GM06990 (cell line): Measurements from ENCODE around the gene SIX6.
"Not testable (repeated sequence)": the region's sequence is repeated elsewhere in the genome, so short reads cannot be mapped to it uniquely, and the experiment has no call there.

ENCODE experiments used
- DNase-seq: peaks from one replicate; pipeline ENCODE4 v3.0.0-alpha.2; 2011; ENCODE audit not compliant: insufficient read length; ENCODE audit errors: extremely low read depth
- H3K27me3 ChIP-seq: replicated peaks from 2 replicates; pipeline ENCODE4 v1.6.0; 2011; ENCODE audit warnings: low read length; ENCODE audit not compliant: control insufficient read depth, insufficient read depth
- H3K36me3 ChIP-seq: 2 replicates; pipeline ENCODE4 v1.5.1; 2011; ENCODE audit warnings: low read length; ENCODE audit not compliant: control insufficient read depth, insufficient read depth
- H3K4me3 ChIP-seq: replicated peaks from 2 replicates; pipeline ENCODE4 v1.5.1; 2011; ENCODE audit warnings: low read depth, mild to moderate bottlenecking, control low read depth, low read length
- TF ChIP-seq, protein P1 (sequence below): IDR thresholded peaks from 2 replicates; pipeline ENCODE4 v1.5.1; 2011; ENCODE audit warnings: low read length, control low read depth, mild to moderate bottlenecking, inconsistent platforms; ENCODE audit not compliant: insufficient read depth, poor library complexity, severe bottlenecking

SIX6 gene

DNA sequence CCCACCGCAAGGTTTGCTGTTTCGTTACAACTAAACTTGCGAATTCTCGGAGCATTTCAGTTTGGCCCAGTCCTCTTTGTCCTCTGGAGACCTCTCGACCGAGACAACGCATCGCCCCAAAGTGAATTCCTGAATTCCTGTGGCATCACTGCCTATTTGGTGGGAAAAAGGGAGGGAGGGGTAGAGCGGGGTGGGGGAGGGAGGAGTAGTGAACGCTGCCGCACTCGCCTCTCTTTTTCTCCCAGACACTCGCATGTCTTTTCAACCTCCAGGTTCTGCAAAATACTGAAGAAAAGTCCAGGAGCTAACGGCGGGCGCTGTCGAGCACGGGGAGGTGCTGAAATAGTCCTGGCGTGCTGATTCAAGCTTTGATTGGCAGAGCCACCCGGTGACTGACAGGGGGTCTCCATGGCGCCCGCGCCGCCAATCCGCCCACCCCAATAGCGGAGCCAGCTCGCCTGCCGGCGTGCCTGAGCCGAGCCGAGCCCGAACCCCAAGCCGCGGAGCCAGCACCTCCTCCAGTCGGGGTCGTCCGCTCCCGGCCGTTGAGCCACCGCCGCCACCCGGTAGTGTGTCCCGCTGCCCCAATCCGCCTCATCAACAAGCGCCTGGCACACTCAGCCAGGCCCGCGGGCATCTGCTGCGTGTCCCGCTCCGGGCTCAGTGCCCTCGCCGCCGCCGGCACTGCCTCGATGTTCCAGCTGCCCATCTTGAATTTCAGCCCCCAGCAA is at the start of gene SIX6:
Gene SIX6 (plus strand): TSS at position 440 of the 731 bp plus-strand sequence. CDS start 253 bp downstream, at position 693.
- no peaks in the 10 kb centered on the region for H3K36me3 ChIP-seq
- no peak for DNase-seq
- peaks cover 5% of the 10 kb centered on the region for H3K27me3 ChIP-seq
- TF ChIP-seq, protein P1, sequence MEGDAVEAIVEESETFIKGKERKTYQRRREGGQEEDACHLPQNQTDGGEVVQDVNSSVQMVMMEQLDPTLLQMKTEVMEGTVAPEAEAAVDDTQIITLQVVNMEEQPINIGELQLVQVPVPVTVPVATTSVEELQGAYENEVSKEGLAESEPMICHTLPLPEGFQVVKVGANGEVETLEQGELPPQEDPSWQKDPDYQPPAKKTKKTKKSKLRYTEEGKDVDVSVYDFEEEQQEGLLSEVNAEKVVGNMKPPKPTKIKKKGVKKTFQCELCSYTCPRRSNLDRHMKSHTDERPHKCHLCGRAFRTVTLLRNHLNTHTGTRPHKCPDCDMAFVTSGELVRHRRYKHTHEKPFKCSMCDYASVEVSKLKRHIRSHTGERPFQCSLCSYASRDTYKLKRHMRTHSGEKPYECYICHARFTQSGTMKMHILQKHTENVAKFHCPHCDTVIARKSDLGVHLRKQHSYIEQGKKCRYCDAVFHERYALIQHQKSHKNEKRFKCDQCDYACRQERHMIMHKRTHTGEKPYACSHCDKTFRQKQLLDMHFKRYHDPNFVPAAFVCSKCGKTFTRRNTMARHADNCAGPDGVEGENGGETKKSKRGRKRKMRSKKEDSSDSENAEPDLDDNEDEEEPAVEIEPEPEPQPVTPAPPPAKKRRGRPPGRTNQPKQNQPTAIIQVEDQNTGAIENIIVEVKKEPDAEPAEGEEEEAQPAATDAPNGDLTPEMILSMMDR = no peak
- H3K4me3 ChIP-seq = no peak within 1 kb of the TSS

DNA sequence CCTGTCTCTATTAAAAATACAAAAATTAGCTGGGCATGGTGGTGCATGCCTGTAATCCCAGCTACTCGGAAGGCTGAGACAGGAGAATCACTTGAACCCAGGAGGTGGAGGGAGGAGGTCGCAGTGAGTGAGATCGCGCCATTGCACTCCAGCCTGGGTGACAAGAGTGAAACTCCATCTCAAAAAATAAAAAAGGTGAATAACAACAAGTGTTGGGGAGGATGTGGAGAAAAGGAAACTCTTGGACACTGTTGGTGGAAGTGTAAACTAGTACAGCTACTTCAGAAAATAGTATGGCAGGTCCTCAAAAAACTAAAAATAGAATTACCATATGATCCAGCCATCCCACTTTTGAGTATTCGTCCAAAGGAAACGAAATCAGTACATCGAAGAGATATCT is 28.7 kb upstream of the SIX6 start:
- H3K36me3 ChIP-seq, H3K27me3 ChIP-seq, H3K4me3 ChIP-seq, DNase-seq: not testable (repeated sequence)

DNA sequence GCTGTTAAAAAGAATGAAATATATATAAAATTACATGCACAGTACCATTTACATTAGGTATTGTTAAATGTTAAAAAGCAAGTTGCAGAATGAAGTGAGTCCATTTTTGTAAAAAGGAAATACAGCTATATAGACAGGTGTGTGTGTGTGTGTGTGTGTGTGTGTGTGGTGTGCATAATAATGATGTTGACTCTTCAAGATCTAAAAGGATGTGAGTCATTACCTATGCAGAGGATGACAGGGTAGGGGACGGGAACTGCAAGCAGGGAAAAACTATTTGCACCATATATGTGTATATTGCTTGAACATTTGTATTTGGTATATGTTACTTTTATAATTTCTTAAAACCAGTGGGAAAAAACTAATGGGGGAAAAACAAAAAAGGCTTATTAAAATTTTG is 26.2 kb upstream of the SIX6 start:
- TF ChIP-seq, protein P1 = no peak
- Histone ChIP-seq H3K36me3 (no peaks in the 10 kb centered on the region), H3K27me3 (no peaks in the 10 kb centered on the region; the same call in 1 of the 2 replicates), H3K4me3 (no peak overlapping the region)
- no peak for DNase-seq

DNA sequence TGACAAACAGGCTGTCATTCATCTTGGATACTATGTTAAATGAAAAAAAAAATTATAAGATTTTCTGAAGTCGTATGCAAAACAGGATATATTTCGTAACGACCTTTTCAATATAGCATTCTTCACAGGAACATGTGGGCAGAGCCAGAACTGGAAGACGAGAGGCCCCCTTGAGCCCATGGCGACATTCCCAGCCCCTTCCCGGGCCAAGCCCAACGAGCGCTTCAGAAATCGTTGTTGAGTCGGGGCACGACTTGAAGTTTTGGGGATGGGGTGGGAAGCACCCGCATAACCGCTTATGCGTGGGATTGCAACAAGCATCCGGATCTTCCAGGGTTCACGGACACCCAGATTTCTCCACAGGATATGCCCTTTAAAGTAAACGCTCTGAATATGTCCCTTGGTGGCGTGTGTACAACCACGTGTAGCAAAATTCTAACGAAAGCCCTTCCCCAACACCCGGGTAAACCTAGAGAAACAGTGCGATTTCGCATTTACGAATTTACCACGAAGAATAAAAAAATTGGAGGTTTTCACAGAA is 23.8 kb upstream of the SIX6 start:
- TF ChIP-seq, protein P1 = no peak
- DNase-seq = no peak
- Histone ChIP-seq H3K36me3 (no peaks in the 10 kb centered on the region), H3K27me3 (no peaks in the 10 kb centered on the region; the same call in 1 of the 2 replicates), H3K4me3 (no peak overlapping the region)

DNA sequence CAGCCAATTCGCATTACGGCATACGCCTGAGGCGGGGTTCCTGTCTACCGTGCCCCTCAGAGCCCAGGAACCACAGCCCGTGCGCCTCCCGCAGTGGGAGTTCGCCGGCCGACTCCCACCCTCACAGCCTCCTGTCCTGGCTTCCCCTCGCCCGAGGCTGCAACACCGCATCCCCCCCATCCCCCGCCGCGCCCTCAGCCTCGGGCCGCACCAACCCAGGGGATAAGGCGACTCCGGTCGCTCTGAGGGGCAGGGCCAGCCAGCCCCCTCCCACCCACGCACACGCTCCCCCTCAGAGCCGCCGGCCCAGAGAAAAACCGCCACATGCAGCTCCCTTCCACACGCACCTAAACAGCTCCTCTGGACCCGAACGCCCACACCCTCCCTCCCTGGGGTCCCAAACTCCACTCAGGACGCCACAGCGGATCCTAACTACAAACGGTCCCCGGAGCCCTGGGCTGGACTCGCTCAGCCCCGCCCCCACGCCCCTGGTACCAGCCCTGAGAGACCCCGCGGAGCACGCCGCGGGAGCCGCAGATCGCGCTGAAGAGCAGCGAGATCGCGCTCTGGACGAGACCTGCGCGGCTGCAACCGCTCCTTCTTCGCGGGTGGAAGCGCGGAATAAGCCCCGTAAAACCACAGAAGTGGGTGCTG is 23.2 kb upstream of the SIX6 start, which contains the start of gene C14orf39:
Gene C14orf39 (minus strand): TSS at position 466 of the 654 bp plus-strand sequence. CDS start 985 bp downstream, outside the sequence.
- DNase-seq = peak; percentile 16
- TF ChIP-seq, protein P1 = no peak
- no peaks in the 10 kb centered on the region; the same call in 1 of the 2 replicates for H3K27me3 ChIP-seq
- H3K36me3 ChIP-seq = no peaks in the 10 kb centered on the region
- no peak within 1 kb of the TSS for H3K4me3 ChIP-seq

DNA sequence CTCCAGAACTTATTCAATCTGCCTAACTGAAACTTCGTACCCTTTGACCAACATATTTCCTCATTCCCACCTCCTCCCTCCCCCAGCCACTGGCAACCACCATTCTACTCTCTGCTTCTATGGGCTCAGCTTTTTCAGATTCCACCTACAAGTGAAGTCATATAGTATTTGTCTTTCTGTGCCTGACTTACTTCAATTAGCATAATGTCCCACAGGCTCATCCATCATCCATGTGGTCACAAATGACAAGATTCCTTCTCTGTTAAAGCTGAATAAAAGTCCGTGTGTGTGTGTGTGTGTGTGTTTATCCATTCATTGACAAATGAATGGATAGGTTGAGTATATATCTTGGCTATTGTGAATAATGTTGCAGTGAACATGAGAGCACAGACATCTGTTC is 21.7 kb upstream of the SIX6 start:
- H3K4me3 ChIP-seq = no peak overlapping the region
- TF ChIP-seq, protein P1 = no peak
- H3K27me3 ChIP-seq = no peaks in the 10 kb centered on the region; the same call in 1 of the 2 replicates
- DNase-seq = no peak
- no peaks in the 10 kb centered on the region for H3K36me3 ChIP-seq
